Fibroblast of the aortic adventitia (primary cell): Measurements from ENCODE around the gene CCDC141. TPM values are rescaled to one million over a fixed set of nuclear protein-coding genes. Genes with fewer than 3 reads are reported as not detected.

Experiments
- DNase-seq: peaks from one replicate; pipeline ENCODE4 v3.0.0-alpha.2; 2010; ENCODE audit warnings: low read depth
- H3K4me3 ChIP-seq: 2 replicates; pipeline ENCODE4 v1.5.1; 2011; ENCODE audit warnings: low read depth, mild to moderate bottlenecking, control low read depth, low read length, moderate library complexity
- CTCF ChIP-seq: IDR thresholded peaks from 2 replicates; pipeline ENCODE4 v1.5.1; 2011; ENCODE audit warnings: mild to moderate bottlenecking, low read length, control low read depth, inconsistent platforms; ENCODE audit not compliant: insufficient read depth
- total RNA-seq: library from RNA; depleted of rRNA; stranded (reverse); fragments of >200 nt; gene quantifications from 2 replicates; pipeline ENCODE4 v1.2.3, GENCODE V29; 2012; ENCODE audit warnings: low replicate concordance

CCDC141 gene
- total RNA-seq, 1 donor, result 2.7 TPM

GRCh38 chr2:178892751-178893625, 156.9 kb downstream of the CCDC141 start:
- H3K4me3 ChIP-seq, result no peak overlapping the region
- DNase-seq, result no peak
- TF ChIP-seq CTCF, result no peak

- no peak overlapping the region for H3K4me3 ChIP-seq
- TF ChIP-seq CTCF, result no peak
- no peak for DNase-seq
Observed at GRCh38 chr2:178891959-178892485, 157.9 kb downstream of the CCDC141 start.

GRCh38 chr2:178891265-178891958, 158.5 kb downstream of the CCDC141 start:
- peak; percentile 86 for DNase-seq
- peak; percentile 99 for TF ChIP-seq CTCF
- H3K4me3 ChIP-seq, result no peak overlapping the region

DNA sequence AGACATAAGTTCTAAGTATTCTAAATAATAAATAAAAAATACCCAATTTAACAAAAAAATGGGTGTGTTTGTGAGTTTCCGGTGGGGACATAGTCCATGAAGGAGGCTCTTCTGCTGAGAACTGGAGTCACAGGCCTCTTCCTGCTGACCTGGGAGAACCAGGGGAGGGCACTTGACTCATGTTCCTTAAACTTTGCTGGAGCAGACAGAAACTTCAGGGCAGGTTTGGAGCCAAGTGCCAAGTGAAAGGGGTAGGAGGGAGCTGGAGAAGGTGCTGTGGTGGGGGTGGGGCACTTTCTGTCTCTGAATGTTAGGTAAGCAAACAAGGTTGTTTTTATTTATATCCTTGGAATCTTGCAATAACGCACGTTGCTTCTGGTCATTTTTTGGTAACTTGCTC, 163.9 kb downstream of the CCDC141 start:
- no peak for TF ChIP-seq CTCF
- DNase-seq, result no peak
- no peak overlapping the region for H3K4me3 ChIP-seq

GRCh38 chr2:178884440-178884839, 165.5 kb downstream of the CCDC141 start:
- no peak overlapping the region for H3K4me3 ChIP-seq
- TF ChIP-seq CTCF, result no peak
- DNase-seq, result no peak

DNA sequence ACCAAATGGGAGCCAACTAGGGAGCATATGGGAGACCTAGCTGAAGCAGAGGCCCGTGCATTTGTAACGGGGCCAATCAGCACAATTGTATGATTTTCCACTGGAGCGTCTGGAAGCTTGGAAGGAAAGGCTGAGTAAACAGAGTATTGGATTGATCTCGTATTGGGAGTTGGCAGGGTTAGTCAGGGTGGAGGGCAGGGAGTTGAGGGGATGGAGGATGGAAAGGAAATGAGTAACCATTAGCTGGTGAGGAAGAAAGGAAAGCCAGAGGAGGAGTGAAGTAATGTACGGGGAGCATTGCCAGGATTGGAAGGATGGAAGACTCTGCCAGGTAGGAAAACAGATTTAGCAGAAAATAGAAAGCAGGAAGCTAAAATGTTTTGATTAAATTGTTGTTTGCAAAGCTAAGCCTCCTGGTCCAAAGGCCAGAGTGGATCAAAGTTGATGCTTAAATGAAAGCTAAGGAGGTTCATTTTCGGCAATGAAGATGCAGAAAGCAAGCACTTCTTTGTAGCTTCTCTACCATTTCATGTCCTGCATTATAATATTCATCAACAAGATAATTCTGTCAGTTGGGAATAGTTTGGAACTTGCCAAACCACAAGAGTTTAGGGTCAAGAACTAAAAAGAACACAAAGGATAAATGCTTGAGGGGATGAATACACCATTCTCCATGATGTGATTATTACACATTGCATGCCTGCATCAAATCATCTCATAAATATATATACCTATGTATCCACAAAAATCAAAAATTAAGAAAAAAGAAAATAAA, 167.1 kb downstream of the CCDC141 start:
- no peak for TF ChIP-seq CTCF
- peak; percentile 97 for DNase-seq
- H3K4me3 ChIP-seq, result peak overlapping the region; percentile 9
